Immature natural killer cell (primary cell): Measurements from ENCODE around the gene POTEG. TPM values are rescaled to one million over a fixed set of nuclear protein-coding genes. Genes with fewer than 3 reads are reported as not detected.
"Not testable (repeated sequence)": the region's sequence is repeated elsewhere in the genome, so short reads cannot be mapped to it uniquely, and the experiment has no call there.

Source experiments
- DNase-seq, 3 donors: peaks; one replicate each; pipeline ENCODE4 v3.0.0; 2022; ENCODE audit warnings: mixed read lengths in 1 of 3
- H3K27ac Mint-ChIP-seq, 6 donors: one replicate each; pipeline ENCODE4 v1.8.0; 2020; ENCODE audit warnings: mixed read lengths in 6 of 6, mild to moderate bottlenecking in 5 of 6, inconsistent platforms in 4 of 6, moderate library complexity in 3 of 6
- H3K27me3 Mint-ChIP-seq, 3 donors: one replicate each; pipeline ENCODE4 v1.8.0; 2020 to 2021; ENCODE audit warnings: low read depth in 3 of 3, mild to moderate bottlenecking in 3 of 3, mixed read lengths in 3 of 3, moderate library complexity in 3 of 3, inconsistent platforms in 1 of 3
- H3K36me3 Mint-ChIP-seq, 3 donors: one replicate each; pipeline ENCODE4 v1.8.0; 2020; ENCODE audit warnings: mixed read lengths in 3 of 3, inconsistent platforms in 2 of 3, mild to moderate bottlenecking in 2 of 3
- H3K4me1 Mint-ChIP-seq, 2 donors: one replicate each; pipeline ENCODE4 v1.8.0; 2020; ENCODE audit warnings: inconsistent platforms in 2 of 2, mild to moderate bottlenecking in 2 of 2, mixed read lengths in 2 of 2, moderate library complexity in 1 of 2
- H3K4me3 Mint-ChIP-seq, 5 donors: one replicate each; pipeline ENCODE4 v1.8.0; 2020; ENCODE audit warnings: mild to moderate bottlenecking in 5 of 5, mixed read lengths in 5 of 5, inconsistent platforms in 3 of 5, moderate library complexity in 3 of 5
- H3K9me3 Mint-ChIP-seq, 6 donors: one replicate each; pipeline ENCODE4 v1.8.0; 2020; ENCODE audit warnings: mild to moderate bottlenecking in 6 of 6, mixed read lengths in 6 of 6, inconsistent platforms in 4 of 6, moderate library complexity in 3 of 6
- polyA plus RNA-seq, 3 donors: library from polyadenylated mRNA; unstranded; fragments of 300-500 nt; fragmentation: Illumina TruSeq; gene quantifications; one replicate each; pipeline ENCODE4 v1.2.3, GENCODE V29; 2021

The POTEG gene
- polyA plus RNA-seq, 3 donors from 2014 or later = not detected

- not testable (repeated sequence) for DNase-seq, H3K9me3 Mint-ChIP-seq, H3K4me1 Mint-ChIP-seq, H3K27me3 Mint-ChIP-seq, H3K27ac Mint-ChIP-seq, H3K36me3 Mint-ChIP-seq, H3K4me3 Mint-ChIP-seq
Observed at GRCh38 chr14:19390230-19390629, 43.9 kb downstream of the POTEG start.

- H3K9me3 Mint-ChIP-seq = not testable (repeated sequence)
Observed at GRCh38 chr14:19388741-19389140, 45.4 kb downstream of the POTEG start.

GRCh38 chr14:19386996-19387395 is 47.1 kb downstream of the POTEG start:
- H3K4me3 Mint-ChIP-seq, H3K4me1 Mint-ChIP-seq, H3K27me3 Mint-ChIP-seq, H3K27ac Mint-ChIP-seq, DNase-seq, H3K9me3 Mint-ChIP-seq, H3K36me3 Mint-ChIP-seq: not testable (repeated sequence)

More at GRCh38 chr14:19388741-19389140, 45.4 kb downstream of the POTEG start:
- not testable (repeated sequence) for H3K36me3 Mint-ChIP-seq, H3K27ac Mint-ChIP-seq, H3K4me3 Mint-ChIP-seq, H3K4me1 Mint-ChIP-seq, DNase-seq, H3K27me3 Mint-ChIP-seq

GRCh38 chr14:19386309-19386708 is 47.8 kb downstream of the POTEG start:
- not testable (repeated sequence) for H3K36me3 Mint-ChIP-seq, H3K27me3 Mint-ChIP-seq, H3K27ac Mint-ChIP-seq, H3K4me3 Mint-ChIP-seq, H3K9me3 Mint-ChIP-seq, H3K4me1 Mint-ChIP-seq, DNase-seq

GRCh38 chr14:19384088-19384781 is 49.9 kb downstream of the POTEG start:
- not testable (repeated sequence) for H3K27me3 Mint-ChIP-seq, H3K27ac Mint-ChIP-seq, H3K9me3 Mint-ChIP-seq, H3K4me1 Mint-ChIP-seq, DNase-seq, H3K4me3 Mint-ChIP-seq, H3K36me3 Mint-ChIP-seq

GRCh38 chr14:19383008-19383584 is 51.0 kb downstream of the POTEG start:
- not testable (repeated sequence) for H3K4me3 Mint-ChIP-seq, H3K9me3 Mint-ChIP-seq, DNase-seq, H3K4me1 Mint-ChIP-seq, H3K27ac Mint-ChIP-seq, H3K36me3 Mint-ChIP-seq, H3K27me3 Mint-ChIP-seq

GRCh38 chr14:19380137-19380536 is 54.0 kb downstream of the POTEG start:
- not testable (repeated sequence) for DNase-seq, H3K27me3 Mint-ChIP-seq, H3K27ac Mint-ChIP-seq, H3K36me3 Mint-ChIP-seq, H3K9me3 Mint-ChIP-seq, H3K4me3 Mint-ChIP-seq, H3K4me1 Mint-ChIP-seq

GRCh38 chr14:19374451-19374903 is 59.7 kb downstream of the POTEG start:
- H3K27me3 Mint-ChIP-seq, H3K36me3 Mint-ChIP-seq, H3K4me1 Mint-ChIP-seq, H3K4me3 Mint-ChIP-seq, H3K27ac Mint-ChIP-seq, DNase-seq, H3K9me3 Mint-ChIP-seq: not testable (repeated sequence)

GRCh38 chr14:19372813-19373500 is 61.2 kb downstream of the POTEG start:
- DNase-seq, H3K27ac Mint-ChIP-seq, H3K36me3 Mint-ChIP-seq, H3K4me3 Mint-ChIP-seq, H3K9me3 Mint-ChIP-seq, H3K27me3 Mint-ChIP-seq, H3K4me1 Mint-ChIP-seq: not testable (repeated sequence)

- not testable (repeated sequence) for DNase-seq, H3K9me3 Mint-ChIP-seq, H3K4me3 Mint-ChIP-seq, H3K4me1 Mint-ChIP-seq, H3K27ac Mint-ChIP-seq, H3K27me3 Mint-ChIP-seq, H3K36me3 Mint-ChIP-seq
Observed at GRCh38 chr14:19371767-19372166, 62.4 kb downstream of the POTEG start.

- DNase-seq, H3K9me3 Mint-ChIP-seq, H3K27ac Mint-ChIP-seq, H3K4me3 Mint-ChIP-seq, H3K27me3 Mint-ChIP-seq, H3K36me3 Mint-ChIP-seq, H3K4me1 Mint-ChIP-seq: not testable (repeated sequence)
Observed at GRCh38 chr14:19362803-19363202, 71.3 kb downstream of the POTEG start.

GRCh38 chr14:19362323-19362722 is 71.8 kb downstream of the POTEG start:
- not testable (repeated sequence) for H3K36me3 Mint-ChIP-seq, H3K4me1 Mint-ChIP-seq, DNase-seq, H3K27ac Mint-ChIP-seq, H3K9me3 Mint-ChIP-seq, H3K4me3 Mint-ChIP-seq, H3K27me3 Mint-ChIP-seq

- not testable (repeated sequence) for H3K27ac Mint-ChIP-seq
Observed at GRCh38 chr14:19361636-19362253, 72.4 kb downstream of the POTEG start.

GRCh38 chr14:19360937-19361635 is 73.1 kb downstream of the POTEG start:
- not testable (repeated sequence) for H3K4me3 Mint-ChIP-seq, DNase-seq, H3K27me3 Mint-ChIP-seq, H3K4me1 Mint-ChIP-seq, H3K36me3 Mint-ChIP-seq, H3K9me3 Mint-ChIP-seq, H3K27ac Mint-ChIP-seq

More at GRCh38 chr14:19361636-19362253, 72.4 kb downstream of the POTEG start:
- H3K9me3 Mint-ChIP-seq, H3K4me1 Mint-ChIP-seq, H3K27me3 Mint-ChIP-seq, H3K4me3 Mint-ChIP-seq, H3K36me3 Mint-ChIP-seq, DNase-seq: not testable (repeated sequence)
